Measurements from ENCODE around the gene PNPT1.
A peak's percentile ranks its signal among the peaks of the same experiment; 100 is the strongest.
"Not testable (repeated sequence)": the region's sequence is repeated elsewhere in the genome, so short reads cannot be mapped to it uniquely, and the experiment has no call there.

The PNPT1 gene

GRCh38 chr2:55653255-55653654 lies 40.4 kb downstream of the PNPT1 start:
- no peak for DNase-seq

- DNase-seq, result no peak
Observed at GRCh38 chr2:55649211-55649610, 44.4 kb downstream of the PNPT1 start.

GRCh38 chr2:55636831-55637230 lies 56.8 kb downstream of the PNPT1 start:
- DNase-seq, result no peak

- DNase-seq, result no peak
Observed at GRCh38 chr2:55628931-55629330, 64.7 kb downstream of the PNPT1 start.

- DNase-seq, result no peak
Observed at GRCh38 chr2:55627915-55628314, 65.7 kb downstream of the PNPT1 start.

- DNase-seq, result no peak
Observed at GRCh38 chr2:55621802-55622201, 71.8 kb downstream of the PNPT1 start.

- peak; percentile 39 for DNase-seq
Observed at GRCh38 chr2:55620123-55620779, 73.4 kb downstream of the PNPT1 start.

- DNase-seq, result peak; percentile 79
Observed at GRCh38 chr2:55618275-55619055, 75.2 kb downstream of the PNPT1 start.

- no peak for DNase-seq
Observed at GRCh38 chr2:55618025-55618274, 75.7 kb downstream of the PNPT1 start.

- peak; percentile 100 for DNase-seq
Observed at GRCh38 chr2:55617175-55618024, 76.2 kb downstream of the PNPT1 start, which contains the start of gene PPP4R3B. PPP4R3B (minus strand) TSS chr2:55617622; CDS start chr2:55617285, 337 bp downstream.

GRCh38 chr2:55616551-55617174 lies 77.0 kb downstream of the PNPT1 start:
- peak; percentile 49 for DNase-seq

GRCh38 chr2:55611997-55612396 lies 81.6 kb downstream of the PNPT1 start:
- no peak for DNase-seq

GRCh38 chr2:55610954-55611743 lies 82.5 kb downstream of the PNPT1 start:
- DNase-seq, result no peak

GRCh38 chr2:55609938-55610578 lies 83.6 kb downstream of the PNPT1 start:
- no peak for DNase-seq

GRCh38 chr2:55609193-55609794 lies 84.3 kb downstream of the PNPT1 start:
- no peak for DNase-seq

- DNase-seq, result no peak
Observed at GRCh38 chr2:55607717-55608116, 85.9 kb downstream of the PNPT1 start.

GRCh38 chr2:55604027-55604565 lies 89.5 kb downstream of the PNPT1 start:
- no peak for DNase-seq

- no peak for DNase-seq
Observed at GRCh38 chr2:55601849-55602248, 91.8 kb downstream of the PNPT1 start.

GRCh38 chr2:55598056-55598795 lies 95.4 kb downstream of the PNPT1 start:
- no peak for DNase-seq

GRCh38 chr2:55596795-55597194 lies 96.8 kb downstream of the PNPT1 start:
- not testable (repeated sequence) for DNase-seq

Data from SHP77 treated with DMSO at 0.1 percent for 48 hours (cell line).